Gastrocnemius medialis (tissue), 4 donors: ENCODE measurements around the gene MALRD1.
"Not testable (repeated sequence)": the region's sequence is repeated elsewhere in the genome, so short reads cannot be mapped to it uniquely, and the experiment has no call there.

ENCODE experiments used
- POLR2A ChIP-seq, 2 donors: fragments of 450-650 bp; IDR thresholded peaks; one replicate each; pipeline ENCODE4 v1.6.1; 2017; ENCODE audit warnings: antibody characterized with exemption in 2 of 2, mild to moderate bottlenecking in 2 of 2, moderate library complexity in 2 of 2
- TF ChIP-seq, protein P1 (sequence below), 5 experiments: fragments of 450-650 bp in 3 of 5; fragments of 200-600 bp in 2 of 5; sonication (generic) in 2 of 5; IDR thresholded peaks in 4 of 5; conservative IDR thresholded peaks in 1 of 5; 1 replicate in 4 of 5; 2 replicates in 1 of 5; pipeline ENCODE4 v1.5.1; 2016 to 2019; ENCODE audit warnings: antibody characterized with exemption in 5 of 5, mild to moderate bottlenecking in 3 of 5, moderate library complexity in 3 of 5

DNA sequence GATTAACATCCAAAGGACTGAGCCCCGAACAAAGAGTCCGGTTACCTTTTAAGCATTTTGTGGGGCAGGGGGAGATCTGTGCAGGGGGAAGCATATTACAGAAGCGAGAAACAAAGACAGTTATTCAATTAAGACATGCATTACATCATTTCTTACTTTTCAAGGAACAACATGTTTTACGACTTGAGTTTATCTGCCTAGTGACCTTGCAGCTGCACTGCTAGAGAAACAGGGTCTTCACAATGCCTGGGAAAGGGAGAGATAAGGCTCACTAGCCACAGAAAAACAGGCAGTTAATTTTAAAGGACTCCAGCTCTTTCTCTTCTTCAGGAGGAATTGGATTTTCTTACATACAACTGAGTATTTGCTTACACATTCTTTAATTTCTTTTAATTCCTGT, 693.5 kb downstream of the MALRD1 start:
- TF ChIP-seq, protein P1, sequence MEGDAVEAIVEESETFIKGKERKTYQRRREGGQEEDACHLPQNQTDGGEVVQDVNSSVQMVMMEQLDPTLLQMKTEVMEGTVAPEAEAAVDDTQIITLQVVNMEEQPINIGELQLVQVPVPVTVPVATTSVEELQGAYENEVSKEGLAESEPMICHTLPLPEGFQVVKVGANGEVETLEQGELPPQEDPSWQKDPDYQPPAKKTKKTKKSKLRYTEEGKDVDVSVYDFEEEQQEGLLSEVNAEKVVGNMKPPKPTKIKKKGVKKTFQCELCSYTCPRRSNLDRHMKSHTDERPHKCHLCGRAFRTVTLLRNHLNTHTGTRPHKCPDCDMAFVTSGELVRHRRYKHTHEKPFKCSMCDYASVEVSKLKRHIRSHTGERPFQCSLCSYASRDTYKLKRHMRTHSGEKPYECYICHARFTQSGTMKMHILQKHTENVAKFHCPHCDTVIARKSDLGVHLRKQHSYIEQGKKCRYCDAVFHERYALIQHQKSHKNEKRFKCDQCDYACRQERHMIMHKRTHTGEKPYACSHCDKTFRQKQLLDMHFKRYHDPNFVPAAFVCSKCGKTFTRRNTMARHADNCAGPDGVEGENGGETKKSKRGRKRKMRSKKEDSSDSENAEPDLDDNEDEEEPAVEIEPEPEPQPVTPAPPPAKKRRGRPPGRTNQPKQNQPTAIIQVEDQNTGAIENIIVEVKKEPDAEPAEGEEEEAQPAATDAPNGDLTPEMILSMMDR (IDR thresholded peaks at IDR 0.05 in 4 of 5, conservative IDR thresholded peaks at IDR 0.05 in 1 of 5): not testable (repeated sequence)
- not testable (repeated sequence) for TF ChIP-seq POLR2A (IDR thresholded peaks at IDR 0.05)
